ENCODE results near the gene SNORC.

GRCh38 chr2:232925153-232925820 is 55.2 kb downstream of the SNORC start:
- TF ChIP-seq CTCF (conservative IDR thresholded peaks at IDR 0.05 in 1 of 2, IDR thresholded peaks at IDR 0.05 in 1 of 2; ENCODE audit: extremely low read depth in 1 of 2, insufficient read depth in 1 of 2, low read depth in 1 of 2, low read length in 2 of 2): no peak
- TF ChIP-seq EZH2 (IDR thresholded peaks at IDR 0.05; ENCODE audit: borderline replicate concordance, low read length): no peak
